Trophoblast cell (in vitro differentiated cells and primary cell): ENCODE results near the gene SLC9B1.

ENCODE experiments used
- DNase-seq, 2 donors: peaks; one replicate each; pipeline ENCODE4 v3.0.0-alpha.2; 2016
- H2AFZ ChIP-seq: 2 replicates; pipeline ENCODE4 v1.6.1; 2013; ENCODE audit warnings: low read length, moderate library complexity, mild to moderate bottlenecking; ENCODE audit not compliant: insufficient read depth, poor library complexity
- H2AK5ac ChIP-seq: 2 replicates; pipeline ENCODE4 v1.6.1; 2013; ENCODE audit warnings: mild to moderate bottlenecking, low read length
- H2BK120ac ChIP-seq: 2 replicates; pipeline ENCODE4 v1.6.1; 2013; ENCODE audit warnings: low read length, mild to moderate bottlenecking, moderate library complexity; ENCODE audit not compliant: insufficient read depth, poor library complexity
- H2BK12ac ChIP-seq: 2 replicates; pipeline ENCODE4 v1.6.1; 2013; ENCODE audit warnings: mild to moderate bottlenecking, low read length, moderate library complexity
- H2BK5ac ChIP-seq: 2 replicates; pipeline ENCODE4 v1.6.1; 2013; ENCODE audit warnings: low read length, low read depth, moderate library complexity, mild to moderate bottlenecking; ENCODE audit not compliant: poor library complexity
- H3K14ac ChIP-seq: 2 replicates; pipeline ENCODE4 v1.6.1; 2013; ENCODE audit warnings: mild to moderate bottlenecking, low read length
- H3K18ac ChIP-seq: 2 replicates; pipeline ENCODE4 v1.6.1; 2013; ENCODE audit warnings: mild to moderate bottlenecking, low read length
- H3K23ac ChIP-seq: 2 replicates; pipeline ENCODE4 v1.6.1; 2013; ENCODE audit warnings: low read length
- H3K27ac ChIP-seq: 2 replicates; pipeline ENCODE4 v1.5.1; 2013; ENCODE audit warnings: low read depth, mild to moderate bottlenecking, inconsistent platforms, low read length, moderate library complexity
- H3K27me3 ChIP-seq: 2 replicates; pipeline ENCODE4 v1.6.1; 2013; ENCODE audit warnings: inconsistent platforms, mild to moderate bottlenecking, low read length, moderate library complexity; ENCODE audit not compliant: insufficient read depth
- H3K36me3 ChIP-seq, 2 experiments: 1 replicate in 1 of 2; 2 replicates in 1 of 2; pipeline ENCODE4 v1.6.1; 2013; ENCODE audit warnings: low read length in 2 of 2, mild to moderate bottlenecking in 2 of 2, moderate library complexity in 1 of 2; ENCODE audit not compliant: insufficient read depth in 2 of 2, control insufficient read depth in 1 of 2
- H3K4ac ChIP-seq: 2 replicates; pipeline ENCODE4 v1.6.1; 2013; ENCODE audit warnings: low read depth, mild to moderate bottlenecking, low read length, moderate library complexity
- H3K4me1 ChIP-seq, 2 experiments: 1 replicate in 1 of 2; 2 replicates in 1 of 2; pipeline ENCODE4 v1.6.1; 2013; ENCODE audit warnings: low read length in 2 of 2, mild to moderate bottlenecking in 2 of 2, moderate library complexity in 1 of 2; ENCODE audit not compliant: insufficient read depth in 2 of 2, control insufficient read depth in 1 of 2
- H3K4me2 ChIP-seq: 2 replicates; pipeline ENCODE4 v1.6.1; 2013; ENCODE audit warnings: inconsistent platforms, mild to moderate bottlenecking, low read length, moderate library complexity
- H3K4me3 ChIP-seq: 2 replicates; pipeline ENCODE4 v1.5.1; 2013; ENCODE audit warnings: mild to moderate bottlenecking, low read depth, low read length, inconsistent platforms
- H3K79me1 ChIP-seq: one replicate; pipeline ENCODE4 v1.6.1; 2013; ENCODE audit warnings: low read length
- H3K79me2 ChIP-seq: 2 replicates; pipeline ENCODE4 v1.6.1; 2013; ENCODE audit warnings: low read length, mild to moderate bottlenecking; ENCODE audit not compliant: control insufficient read depth, insufficient read depth, poor library complexity
- H3K9ac ChIP-seq: 2 replicates; pipeline ENCODE4 v1.6.1; 2013; ENCODE audit warnings: mild to moderate bottlenecking, low read length
- H3K9me3 ChIP-seq: 2 replicates; pipeline ENCODE4 v1.6.1; 2013; ENCODE audit warnings: low read depth, mild to moderate bottlenecking, control low read depth, inconsistent platforms, low read length; ENCODE audit not compliant: insufficient read depth
- H4K12ac ChIP-seq: 2 replicates; pipeline ENCODE4 v1.6.1; 2013; ENCODE audit warnings: low read depth, mild to moderate bottlenecking, low read length, moderate library complexity
- H4K8ac ChIP-seq: 2 replicates; pipeline ENCODE4 v1.6.1; 2013; ENCODE audit warnings: low read depth, mild to moderate bottlenecking, low read length, moderate library complexity
- H4K91ac ChIP-seq: one replicate; pipeline ENCODE4 v1.6.1; 2013; ENCODE audit warnings: low read depth, mild to moderate bottlenecking, low read length, moderate library complexity
- WGBS: extraction: QIAGEN DNeasy Blood & Tissue Kit; methylation state at CpG from one replicate; pipeline ENCODE4 v1.1.7; 2013; ENCODE audit warnings: missing lambda C conversion rate; ENCODE audit not compliant: insufficient read length, insufficient coverage; ENCODE audit errors: extremely low coverage; 5-methylcytosine and 5-hydroxymethylcytosine counted together

The SLC9B1 gene

GRCh38 chr4:103030791-103031190 lies 11.3 kb upstream of the SLC9B1 start:
- H3K23ac ChIP-seq, result no peak overlapping the region
- no peaks in the 10 kb centered on the region for H3K79me2 ChIP-seq
- no peak overlapping the region for H2AFZ ChIP-seq
- H3K27me3 ChIP-seq, result no peaks in the 10 kb centered on the region
- H2BK5ac ChIP-seq, result no peak overlapping the region
- DNase-seq, result peak; percentile 1 to 54
- no peak overlapping the region for H3K9ac ChIP-seq
- H4K12ac ChIP-seq, result no peak overlapping the region
- H2BK12ac ChIP-seq, result no peak overlapping the region
- no peak overlapping the region for H3K18ac ChIP-seq
- H3K36me3 ChIP-seq, result no peaks in the 10 kb centered on the region
- no peak overlapping the region for H4K91ac ChIP-seq
- no peak overlapping the region for H3K4ac ChIP-seq
- H3K4me3 ChIP-seq, result no peak overlapping the region
- H3K79me1 ChIP-seq, result no peaks in the 10 kb centered on the region
- H2AK5ac ChIP-seq, result no peak overlapping the region
- no peaks in the 10 kb centered on the region for H3K9me3 ChIP-seq
- H4K8ac ChIP-seq, result no peak overlapping the region
- no peak overlapping the region for H3K4me2 ChIP-seq
- no CpG with 5 or more reads among the region's 3 CpGs for WGBS
- no peak overlapping the region for H3K14ac ChIP-seq
- H3K4me1 ChIP-seq, result no peaks in the 10 kb centered on the region
- H2BK120ac ChIP-seq, result no peak overlapping the region
- no peak overlapping the region for H3K27ac ChIP-seq

GRCh38 chr4:103029300-103029699 lies 9.8 kb upstream of the SLC9B1 start:
- Histone ChIP-seq H3K36me3 (no peaks in the 10 kb centered on the region), H3K23ac (no peak overlapping the region), H3K9ac (no peak overlapping the region), H4K91ac (no peak overlapping the region), H2AFZ (no peak overlapping the region), H4K12ac (no peak overlapping the region), H3K4me1 (no peaks in the 10 kb centered on the region), H3K9me3 (no peaks in the 10 kb centered on the region), H3K27ac (no peak overlapping the region), H3K27me3 (no peaks in the 10 kb centered on the region), H3K4me3 (no peak overlapping the region), H3K4ac (no peak overlapping the region), H3K14ac (no peak overlapping the region), H4K8ac (no peak overlapping the region), H3K79me2 (no peaks in the 10 kb centered on the region), H2BK12ac (no peak overlapping the region), H2BK5ac (no peak overlapping the region), H3K79me1 (no peaks in the 10 kb centered on the region), H3K18ac (no peak overlapping the region), H2AK5ac (no peak overlapping the region), H3K4me2 (no peak overlapping the region), H2BK120ac (no peak overlapping the region)
- WGBS, result no CpG with 5 or more reads among the region's 1 CpG
- no peak for DNase-seq

DNA sequence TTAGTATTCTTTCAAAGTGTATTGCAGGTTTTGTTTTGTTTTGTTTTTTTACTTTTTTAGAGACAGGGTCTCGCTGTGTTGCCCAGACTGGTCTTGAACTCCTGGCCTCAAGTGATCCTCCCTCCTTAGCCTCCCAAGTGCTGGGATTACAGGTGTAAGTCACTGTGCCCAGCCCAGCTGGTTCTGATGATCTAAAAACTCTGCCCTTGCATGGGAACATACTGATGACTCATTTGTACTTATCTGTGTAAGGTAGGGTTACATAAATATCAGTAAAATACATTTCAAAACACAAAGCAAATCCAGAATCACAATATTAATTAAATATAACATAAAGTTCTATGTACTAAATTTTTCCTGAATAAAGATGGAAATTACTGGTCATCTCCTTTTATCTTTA lies 7.4 kb upstream of the SLC9B1 start:
- Histone ChIP-seq H3K23ac (no peak overlapping the region), H2BK12ac (no peak overlapping the region), H3K4ac (no peak overlapping the region), H3K36me3 (no peaks in the 10 kb centered on the region), H2AK5ac (no peak overlapping the region), H2BK120ac (no peak overlapping the region), H2AFZ (no peak overlapping the region), H3K79me1 (no peaks in the 10 kb centered on the region), H4K12ac (no peak overlapping the region), H4K91ac (no peak overlapping the region), H3K4me3 (no peak overlapping the region), H3K14ac (no peak overlapping the region), H3K18ac (no peak overlapping the region), H4K8ac (no peak overlapping the region), H3K4me1 (no peaks in the 10 kb centered on the region), H3K9ac (no peak overlapping the region), H3K27me3 (no peaks in the 10 kb centered on the region), H3K79me2 (no peaks in the 10 kb centered on the region), H3K4me2 (no peak overlapping the region), H3K9me3 (no peaks in the 10 kb centered on the region), H2BK5ac (no peak overlapping the region), H3K27ac (no peak overlapping the region)
- DNase-seq, result no peak
- WGBS, result no CpG with 5 or more reads among the region's 1 CpG

GRCh38 chr4:103024996-103025395 lies 5.5 kb upstream of the SLC9B1 start:
- Histone ChIP-seq H2AK5ac (no peak overlapping the region), H4K91ac (no peak overlapping the region), H4K12ac (no peak overlapping the region), H2BK12ac (no peak overlapping the region), H3K9me3 (no peaks in the 10 kb centered on the region), H2BK120ac (no peak overlapping the region), H3K36me3 (no peaks in the 10 kb centered on the region), H3K79me2 (no peaks in the 10 kb centered on the region), H3K23ac (no peak overlapping the region), H3K79me1 (no peaks in the 10 kb centered on the region), H3K14ac (no peak overlapping the region), H3K4me2 (no peak overlapping the region), H2AFZ (no peak overlapping the region), H3K4me1 (peaks cover 0 to under 1% of the 10 kb centered on the region in 2 experiments), H3K18ac (no peak overlapping the region), H3K27me3 (no peaks in the 10 kb centered on the region), H3K9ac (no peak overlapping the region), H2BK5ac (no peak overlapping the region), H3K4me3 (no peak overlapping the region), H3K27ac (no peak overlapping the region), H3K4ac (no peak overlapping the region), H4K8ac (no peak overlapping the region)
- no peak for DNase-seq
- WGBS, result no CpG with 5 or more reads among the region's 3 CpGs
